ENCODE measurements around the gene NR4A1. TPM values are rescaled to one million over a fixed set of nuclear protein-coding genes. Genes with fewer than 3 reads are reported as not detected.

NR4A1 gene
- total RNA-seq, 6 experiments from 2014 or later: 5.0 to 8.8 (median 7.7) TPM

GRCh38 chr12:52055731-52056711 is 4.8 kb downstream of the NR4A1 start:
- DNase-seq: peak in 1 of 3 donors; percentile 60
- Histone ChIP-seq H3K36me3 (no peaks in the 10 kb centered on the region), H3K4me3 (no peak overlapping the region), H3K27me3 (no peaks in the 10 kb centered on the region), H3K9me3 (no peaks in the 10 kb centered on the region), H3K27ac (no peak overlapping the region), H3K4me1 (peaks cover 0 to 4% (median under 1%) of the 10 kb centered on the region in 4 donors)
- peak in 1 of 4 donors; percentile 0 for ATAC-seq
- intact Hi-C loops (cut with DNase I): no loop called here
- TF ChIP-seq CTCF (IDR thresholded peaks at IDR 0.05) (no peak), POLR2A (IDR thresholded peaks at IDR 0.05) (no peak)
- whole genome bisulfite sequencing (ENCODE audit: insufficient coverage, low coverage, low lambda C conversion rate, missing lambda C conversion rate): 79% methylated on average over 15 of the region's 27 CpGs

- no peak for ATAC-seq
- WGBS (ENCODE audit: insufficient coverage, low coverage, low lambda C conversion rate, missing lambda C conversion rate): 80% methylated on average over 3 of the region's 23 CpGs
- TF ChIP-seq CTCF (IDR thresholded peaks at IDR 0.05) (no peak), POLR2A (IDR thresholded peaks at IDR 0.05) (no peak)
- H3K36me3 ChIP-seq: no peaks in the 10 kb centered on the region
- no peaks in the 10 kb centered on the region for H3K27me3 ChIP-seq
- no peaks in the 10 kb centered on the region for H3K9me3 ChIP-seq
- no peaks in the 10 kb centered on the region for H3K4me1 ChIP-seq
- H3K4me3 ChIP-seq: no peak overlapping the region
- no peak overlapping the region for H3K27ac ChIP-seq
- DNase-seq: peak in 1 of 3 donors; percentile 55
- intact Hi-C loops (cut with DNase I): no loop called here
Measured at GRCh38 chr12:52056801-52057637, 5.8 kb downstream of the NR4A1 start.

- Histone ChIP-seq H3K27ac (no peak overlapping the region), H3K4me1 (no peaks in the 10 kb centered on the region), H3K4me3 (no peak overlapping the region), H3K27me3 (no peaks in the 10 kb centered on the region), H3K36me3 (no peaks in the 10 kb centered on the region), H3K9me3 (no peaks in the 10 kb centered on the region)
- DNase-seq (no peak), ATAC-seq (no peak)
- TF ChIP-seq CTCF (IDR thresholded peaks at IDR 0.05): no peak
- TF ChIP-seq POLR2A (IDR thresholded peaks at IDR 0.05): no peak
- intact Hi-C loops (cut with DNase I): no loop called here
- WGBS (ENCODE audit: insufficient coverage, low coverage, low lambda C conversion rate, missing lambda C conversion rate): 92% methylated on average over 14 of the region's 14 CpGs
Measured at GRCh38 chr12:52057638-52058576, 6.7 kb downstream of the NR4A1 start.
